Smooth muscle cell (in vitro differentiated cells): ENCODE data around the gene ENG. TPM values are rescaled to one million over a fixed set of nuclear protein-coding genes. Genes with fewer than 3 reads are reported as not detected.

Experiments used
- DNase-seq: peaks from one replicate; lab custom pipeline; 2025; ENCODE audit not compliant: unreplicated experiment; lab: John Stamatoyannopoulos, UW
- H2AFZ ChIP-seq: fragments of 200-600 bp; sonication (generic); 2 replicates; pipeline ENCODE4 v1.6.0; 2016; ENCODE audit warnings: antibody characterized with exemption, low read depth, mild to moderate bottlenecking
- H3F3A ChIP-seq: fragments of 200-600 bp; sonication (generic); 2 replicates; pipeline ENCODE4 v1.6.0; 2017; ENCODE audit warnings: antibody characterized with exemption, low read depth
- H3K27ac ChIP-seq: fragments of 200-600 bp; sonication (generic); 2 replicates; pipeline ENCODE4 v1.5.1; 2016; ENCODE audit warnings: low read depth, mild to moderate bottlenecking
- H3K27me3 ChIP-seq: fragments of 200-600 bp; sonication (generic); 2 replicates; pipeline ENCODE4 v1.6.1; 2016; ENCODE audit warnings: low read depth, mild to moderate bottlenecking
- H3K36me3 ChIP-seq: fragments of 200-600 bp; sonication (generic); 2 replicates; pipeline ENCODE4 v1.5.1; 2016; ENCODE audit warnings: low read depth
- H3K4me1 ChIP-seq: fragments of 200-600 bp; sonication (generic); 2 replicates; pipeline ENCODE4 v1.5.1; 2016; ENCODE audit warnings: low read depth
- H3K4me2 ChIP-seq: fragments of 200-600 bp; sonication (generic); 2 replicates; pipeline ENCODE4 v1.6.0; 2016; ENCODE audit warnings: mild to moderate bottlenecking
- H3K4me3 ChIP-seq: fragments of 200-600 bp; sonication (generic); 2 replicates; pipeline ENCODE4 v1.5.1; 2016; ENCODE audit warnings: mild to moderate bottlenecking
- H3K79me2 ChIP-seq: fragments of 200-600 bp; sonication (generic); 2 replicates; pipeline ENCODE4 v1.6.0; 2016; ENCODE audit warnings: low read depth, mild to moderate bottlenecking
- H3K9ac ChIP-seq: fragments of 200-600 bp; sonication (generic); 2 replicates; pipeline ENCODE4 v1.6.0; 2016; ENCODE audit warnings: low read depth
- H3K9me3 ChIP-seq: fragments of 200-600 bp; sonication (generic); replicated peaks from 2 replicates; pipeline ENCODE4 v1.5.1; 2016; ENCODE audit warnings: low read depth
- H4K20me1 ChIP-seq: fragments of 200-600 bp; sonication (generic); 2 replicates; pipeline ENCODE4 v1.6.0; 2016; ENCODE audit warnings: low read depth
- CTCF ChIP-seq: fragments of 200-600 bp; sonication (generic); IDR thresholded peaks from 2 replicates; pipeline ENCODE4 v1.5.1; 2017; ENCODE audit warnings: borderline replicate concordance, mild to moderate bottlenecking, antibody characterized with exemption; ENCODE audit not compliant: insufficient read depth, poor library complexity, severe bottlenecking
- WGBS: methylation state at CpG from one replicate; pipeline ENCODE4 v1.1.7; 2016; ENCODE audit warnings: low lambda C conversion rate; 5-methylcytosine and 5-hydroxymethylcytosine counted together
- polyA plus RNA-seq: library from polyadenylated mRNA; unstranded; fragments of >200 nt; fragmentation: Nextera tagmentation; extraction: Ambion mirVana; gene quantifications from 2 replicates; pipeline ENCODE4 v1.2.1, GENCODE V29; 2016
- total RNA-seq: library from RNA; depleted of rRNA; stranded (reverse); fragments of >200 nt; gene quantifications from 2 replicates; pipeline ENCODE4 v1.2.3, GENCODE V29; 2014

ENG gene
- total and polyA plus RNA-seq, 2 experiments from 2014 or later = 12.6 to 54.1 TPM

GRCh38 chr9:127788337-127789011 lies 66.0 kb downstream of the ENG start:
- H3K36me3 ChIP-seq = peaks cover 14% of the 10 kb centered on the region
- no peak for DNase-seq
- H3K27ac ChIP-seq = no peak overlapping the region
- peaks cover 8% of the 10 kb centered on the region for H3F3A ChIP-seq
- no peak overlapping the region for H2AFZ ChIP-seq
- 95% methylated on average over 26 of the region's 26 CpGs for WGBS
- H3K79me2 ChIP-seq = peaks cover 45% of the 10 kb centered on the region
- H3K4me2 ChIP-seq = no peak overlapping the region
- no peaks in the 10 kb centered on the region for H3K9me3 ChIP-seq
- no peak overlapping the region for H3K9ac ChIP-seq
- H3K4me1 ChIP-seq = peaks cover 8% of the 10 kb centered on the region
- H3K4me3 ChIP-seq = no peak overlapping the region
- no peaks in the 10 kb centered on the region for H3K27me3 ChIP-seq
- no peak for TF ChIP-seq CTCF
- peaks cover 73% of the 10 kb centered on the region for H4K20me1 ChIP-seq

GRCh38 chr9:127786773-127787104 lies 67.7 kb downstream of the ENG start:
- Histone ChIP-seq H3K4me2 (peak overlapping the region; percentile 85), H2AFZ (no peak overlapping the region), H3F3A (peaks cover 8% of the 10 kb centered on the region), H3K36me3 (peaks cover 14% of the 10 kb centered on the region), H3K4me1 (peaks cover 8% of the 10 kb centered on the region), H3K27ac (peak overlapping the region; percentile 97), H4K20me1 (peaks cover 57% of the 10 kb centered on the region), H3K27me3 (no peaks in the 10 kb centered on the region), H3K79me2 (peaks cover 45% of the 10 kb centered on the region), H3K4me3 (peak overlapping the region; percentile 100), H3K9me3 (no peaks in the 10 kb centered on the region), H3K9ac (peak overlapping the region; percentile 98)
- under 1% methylated on average over 12 of the region's 12 CpGs for WGBS
- DNase-seq = no peak
- peak; percentile 43 for TF ChIP-seq CTCF

- 2% methylated on average over 24 of the region's 75 CpGs for WGBS
- Histone ChIP-seq H3K9ac (peak within 1 kb of the TSS; percentile 98), H3F3A (peaks cover 8% of the 10 kb centered on the region), H2AFZ (peak within 1 kb of the TSS; percentile 75), H3K27me3 (no peaks in the 10 kb centered on the region), H3K4me1 (peaks cover 8% of the 10 kb centered on the region), H3K36me3 (peaks cover 14% of the 10 kb centered on the region), H3K4me3 (peak within 1 kb of the TSS; percentile 100), H3K27ac (peak within 1 kb of the TSS; percentile 97), H4K20me1 (peaks cover 52% of the 10 kb centered on the region), H3K4me2 (peak within 1 kb of the TSS; percentile 85), H3K79me2 (peaks cover 45% of the 10 kb centered on the region), H3K9me3 (no peaks in the 10 kb centered on the region)
- peak; percentile 77 for DNase-seq
- TF ChIP-seq CTCF = no peak
Measured at GRCh38 chr9:127785933-127786772, 68.3 kb downstream of the ENG start, which contains the start of gene CDK9. CDK9 (plus strand) TSS chr9:127786034; CDS start chr9:127786149, 115 bp downstream.
